Spleen (tissue), 11 donors: ENCODE data around the gene IGHMBP2. TPM values are rescaled to one million over a fixed set of nuclear protein-coding genes. Genes with fewer than 3 reads are reported as not detected.

Source experiments
- DNase-seq: peaks from one replicate; pipeline ENCODE4 v3.0.0-alpha.2; 2020
- H3K27ac ChIP-seq, 8 donors: fragments of 200-600 bp; sonication (generic) in 7 of 8; 1 replicate in 4 of 8; 2 replicates in 4 of 8; pipeline versions ENCODE4 v1.5.0 to v1.8.0; 2016 to 2021; ENCODE audit warnings: inconsistent platforms in 4 of 8, mild to moderate bottlenecking in 4 of 8, moderate library complexity in 1 of 8
- H3K27me3 ChIP-seq, 7 donors: fragments of 200-600 bp; sonication (generic) in 6 of 7; replicated peaks in 1 of 7; 1 replicate in 4 of 7; 2 replicates in 3 of 7; pipeline versions ENCODE4 v1.5.0 to v1.8.0; 2016 to 2021; ENCODE audit warnings: inconsistent platforms in 3 of 7, mild to moderate bottlenecking in 1 of 7
- H3K36me3 ChIP-seq, 6 donors: fragments of 200-600 bp; sonication (generic) in 5 of 6; 1 replicate in 4 of 6; 2 replicates in 2 of 6; pipeline versions ENCODE4 v1.5.0 to v1.8.0; 2016 to 2021; ENCODE audit warnings: inconsistent platforms in 2 of 6
- H3K4me1 ChIP-seq, 6 donors: fragments of 200-600 bp; sonication (generic) in 5 of 6; 1 replicate in 3 of 6; 2 replicates in 3 of 6; pipeline versions ENCODE4 v1.5.0 to v1.8.0; 2016 to 2021; ENCODE audit warnings: inconsistent platforms in 3 of 6
- H3K4me3 ChIP-seq, 8 donors: fragments of 200-600 bp; sonication (generic) in 7 of 8; 1 replicate in 4 of 8; 2 replicates in 4 of 8; pipeline versions ENCODE4 v1.5.0 to v1.8.0; 2016 to 2021; ENCODE audit warnings: inconsistent platforms in 4 of 8, mild to moderate bottlenecking in 4 of 8, moderate library complexity in 2 of 8
- H3K9me3 ChIP-seq, 8 donors: fragments of 200-600 bp; sonication (generic) in 7 of 8; 1 replicate in 4 of 8; 2 replicates in 4 of 8; pipeline versions ENCODE4 v1.5.0 to v1.8.0; 2016 to 2021; ENCODE audit warnings: inconsistent platforms in 4 of 8
- POLR2A ChIP-seq, 3 donors: fragments of 450-650 bp; IDR thresholded peaks; one replicate each; pipeline ENCODE4 v1.5.1; 2017; ENCODE audit warnings: antibody characterized with exemption in 3 of 3, mild to moderate bottlenecking in 1 of 3
- POLR2AphosphoS5 ChIP-seq, 3 donors: sonication (generic); formaldehyde crosslinking; IDR thresholded peaks; one replicate each; pipeline ENCODE4 v1.5.1; 2017; ENCODE audit warnings: antibody characterized with exemption in 3 of 3
- WGBS, 5 donors: extraction: QIAGEN DNeasy Blood & Tissue Kit in 3 of 5; methylation state at CpG; one replicate each; pipeline versions ENCODE4 v1.1.5 to v1.1.7; 2013 to 2018; 5-methylcytosine and 5-hydroxymethylcytosine counted together
- intact Hi-C: fragments of 100-400 bp; cut with DNase I; formaldehyde crosslinking; loops from one replicate; pipeline ENCODE4 v1.15.0; 2023; ENCODE audit warnings: low total_unique reads
- polyA plus RNA-seq, 3 donors: library from polyadenylated mRNA; stranded (reverse); fragments of 200-250 nt; gene quantifications; one replicate each; pipeline ENCODE4 v1.2.1, GENCODE V29; 2013
- total RNA-seq, 7 donors: library from RNA; depleted of rRNA in 3 of 7; stranded (reverse); fragments of >200 nt in 3 of 7; fragmentation: NEBNext Ultra II Directional in 4 of 7; extraction: Animal tissue kit (Norgen Biotek cat#: 25700) in 4 of 7; gene quantifications; one replicate each; pipeline versions ENCODE4 v1.1.0 to v1.2.1, GENCODE V29; 2016 to 2021
- TF ChIP-seq, protein P1 (sequence below), 11 experiments: fragments of 200-600 bp in 7 of 11; fragments of 450-650 bp in 4 of 11; sonication (generic) in 4 of 11; IDR thresholded peaks in 8 of 11; conservative IDR thresholded peaks in 3 of 11; 1 replicate in 7 of 11; 2 replicates in 4 of 11; pipeline versions ENCODE4 v1.4.0 to v1.8.0; 2016 to 2021; ENCODE audit warnings: antibody characterized with exemption in 11 of 11, inconsistent platforms in 4 of 11, mild to moderate bottlenecking in 1 of 11
- donor health status: healthy with polysubstance abuse.
- donor health status: DM: no; HTN: no; CAD: no; lungs with moderate emphysema.
- donor health status: DM: no; HTN: no; CAD: no.
- donor health status: Bipolar disorder and iron deficiency.
- donor health status: healthy.
- donor health status: DM: no; HTN: no; CAD: no.
- donor health status: DM: yes; HTN: yes; CAD: no.

Gene IGHMBP2
- total and polyA plus RNA-seq, 10 donors: 8.2 to 31.6 (median 24.6) TPM

DNA sequence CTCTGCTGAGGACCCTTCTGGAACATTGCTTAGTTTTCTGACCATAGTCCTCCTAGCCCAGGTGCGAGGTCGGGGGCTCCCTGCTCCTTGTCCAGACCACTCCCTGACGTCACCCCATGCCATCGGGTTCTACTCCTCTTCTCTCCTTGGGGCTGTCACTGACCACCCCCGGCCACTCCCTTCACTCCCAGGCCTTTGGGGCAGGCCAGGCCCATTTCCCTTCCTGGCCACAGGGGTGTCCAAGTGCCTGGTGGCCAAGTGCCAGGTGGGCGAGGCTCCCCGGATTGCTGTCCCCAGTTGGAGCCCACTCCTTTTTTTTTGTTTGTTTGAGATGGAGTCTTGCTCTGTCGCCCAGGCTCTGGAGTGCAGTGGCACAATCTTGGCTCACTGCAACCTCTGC is 57.6 kb downstream of the IGHMBP2 start:
- no peak overlapping the region for H3K27ac ChIP-seq
- 65 to 84% (median 79%) methylated on average over 8 of the region's 8 CpGs for WGBS, 5 donors
- H3K27me3 ChIP-seq: peaks cover 0 to 28% (median 0%) of the 10 kb centered on the region in 7 donors
- peaks cover 0 to 11% (median 1%) of the 10 kb centered on the region in 6 donors for H3K4me1 ChIP-seq
- DNase-seq: peak; percentile 37
- intact Hi-C loops: no loop called here
- TF ChIP-seq POLR2AphosphoS5 (IDR thresholded peaks at IDR 0.05) (no peak), POLR2A (IDR thresholded peaks at IDR 0.05) (no peak)
- TF ChIP-seq, protein P1, sequence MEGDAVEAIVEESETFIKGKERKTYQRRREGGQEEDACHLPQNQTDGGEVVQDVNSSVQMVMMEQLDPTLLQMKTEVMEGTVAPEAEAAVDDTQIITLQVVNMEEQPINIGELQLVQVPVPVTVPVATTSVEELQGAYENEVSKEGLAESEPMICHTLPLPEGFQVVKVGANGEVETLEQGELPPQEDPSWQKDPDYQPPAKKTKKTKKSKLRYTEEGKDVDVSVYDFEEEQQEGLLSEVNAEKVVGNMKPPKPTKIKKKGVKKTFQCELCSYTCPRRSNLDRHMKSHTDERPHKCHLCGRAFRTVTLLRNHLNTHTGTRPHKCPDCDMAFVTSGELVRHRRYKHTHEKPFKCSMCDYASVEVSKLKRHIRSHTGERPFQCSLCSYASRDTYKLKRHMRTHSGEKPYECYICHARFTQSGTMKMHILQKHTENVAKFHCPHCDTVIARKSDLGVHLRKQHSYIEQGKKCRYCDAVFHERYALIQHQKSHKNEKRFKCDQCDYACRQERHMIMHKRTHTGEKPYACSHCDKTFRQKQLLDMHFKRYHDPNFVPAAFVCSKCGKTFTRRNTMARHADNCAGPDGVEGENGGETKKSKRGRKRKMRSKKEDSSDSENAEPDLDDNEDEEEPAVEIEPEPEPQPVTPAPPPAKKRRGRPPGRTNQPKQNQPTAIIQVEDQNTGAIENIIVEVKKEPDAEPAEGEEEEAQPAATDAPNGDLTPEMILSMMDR (IDR thresholded peaks at IDR 0.05 in 8 of 11, conservative IDR thresholded peaks at IDR 0.05 in 3 of 11): no peak
- no peaks in the 10 kb centered on the region for H3K36me3 ChIP-seq
- no peak overlapping the region for H3K4me3 ChIP-seq
- peaks cover 0 to 7% (median 0%) of the 10 kb centered on the region in 8 donors for H3K9me3 ChIP-seq

DNA sequence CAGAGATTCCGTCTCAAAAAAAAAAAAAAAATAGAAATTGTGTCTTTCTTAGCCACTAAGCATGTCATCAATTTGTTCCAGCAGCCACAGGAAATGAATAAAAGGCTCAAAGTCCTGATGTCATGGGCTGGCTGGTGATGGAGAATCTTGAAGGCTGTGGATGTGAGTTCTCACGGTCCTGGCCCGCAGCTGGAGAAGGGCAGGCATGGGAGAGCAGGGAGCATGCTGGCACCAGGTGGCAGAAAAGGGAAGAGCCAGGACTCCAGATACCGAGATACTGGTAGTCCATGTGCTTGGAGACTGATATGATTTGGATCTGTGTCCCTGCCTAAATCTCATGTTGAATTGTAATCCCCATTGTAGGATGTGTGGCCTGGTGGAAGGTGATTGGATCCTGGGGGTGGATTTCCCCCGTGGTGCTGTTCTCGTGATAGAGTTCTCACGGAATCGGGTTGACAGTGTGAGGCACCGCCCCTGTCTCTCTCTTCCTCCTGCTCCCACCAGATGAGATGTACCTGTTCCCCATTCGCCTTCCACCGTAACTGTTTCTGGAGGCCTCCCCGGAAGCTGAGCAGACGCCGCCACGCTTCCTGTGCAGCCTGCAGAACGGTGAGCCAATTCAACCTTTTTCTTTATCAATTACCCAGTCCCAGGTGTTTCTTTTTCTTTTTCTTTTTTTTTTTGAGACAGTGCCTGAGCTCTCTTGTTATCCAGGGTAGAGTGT is 59.0 kb downstream of the IGHMBP2 start:
- Histone ChIP-seq H3K27ac (no peak overlapping the region), H3K9me3 (peaks cover 0 to 7% (median 0%) of the 10 kb centered on the region in 8 donors), H3K36me3 (no peaks in the 10 kb centered on the region), H3K27me3 (peaks cover 0 to 22% (median 0%) of the 10 kb centered on the region in 7 donors), H3K4me3 (no peak overlapping the region), H3K4me1 (peaks cover 0 to 7% (median 0%) of the 10 kb centered on the region in 6 donors)
- intact Hi-C loops: no loop called here
- TF ChIP-seq, protein P1 (IDR thresholded peaks at IDR 0.05 in 8 of 11, conservative IDR thresholded peaks at IDR 0.05 in 3 of 11): no peak
- no peak for TF ChIP-seq POLR2AphosphoS5 (IDR thresholded peaks at IDR 0.05)
- WGBS, 5 donors: 55 to 73% (median 58%) methylated on average over 16 of the region's 16 CpGs
- peak; percentile 46 for DNase-seq

GRCh38 chr11:68963779-68964178 is 60.1 kb downstream of the IGHMBP2 start:
- WGBS, 5 donors: 79 to 94% (median 92%) methylated on average over 3 of the region's 3 CpGs
- H3K4me1 ChIP-seq: peaks cover 0 to 7% (median 0%) of the 10 kb centered on the region in 6 donors
- DNase-seq: no peak
- H3K27me3 ChIP-seq: peaks cover 0 to 32% (median 0%) of the 10 kb centered on the region in 7 donors
- TF ChIP-seq POLR2AphosphoS5 (IDR thresholded peaks at IDR 0.05) (no peak), POLR2A (IDR thresholded peaks at IDR 0.05) (no peak)
- TF ChIP-seq, protein P1 (IDR thresholded peaks at IDR 0.05 in 8 of 11, conservative IDR thresholded peaks at IDR 0.05 in 3 of 11): no peak
- intact Hi-C loops: no loop called here
- H3K36me3 ChIP-seq: no peaks in the 10 kb centered on the region
- H3K4me3 ChIP-seq: no peak overlapping the region
- H3K9me3 ChIP-seq: no peaks in the 10 kb centered on the region
- H3K27ac ChIP-seq: no peak overlapping the region
